ENCODE data around the gene IGF1R.

GRCh38 chr15:98930576-98930975 is 282.2 kb downstream of the IGF1R start:
- TF ChIP-seq POLR2A (IDR thresholded peaks at IDR 0.05; ENCODE audit: low read length) = no peak
- no peak for TF ChIP-seq GATA1 (IDR thresholded peaks at IDR 0.05; ENCODE audit: low read depth, low read length)
